A673 (cell line): ENCODE measurements around the gene HIP1.

Experiments
- EZH2 ChIP-seq: fragments of 200-600 bp; sonication (generic); IDR thresholded peaks from 2 replicates; pipeline ENCODE4 v1.6.1; 2017; ENCODE audit warnings: borderline replicate concordance, low read depth, mild to moderate bottlenecking, mixed read lengths, antibody characterized with exemption, low read length; ENCODE audit not compliant: poor library complexity, severe bottlenecking
- TF ChIP-seq, protein P1 (sequence below): fragments of 300-800, 200-600 bp; sonication (generic); conservative IDR thresholded peaks from 2 replicates; pipeline ENCODE4 v1.5.1; 2017; ENCODE audit warnings: low read depth, mild to moderate bottlenecking, antibody characterized with exemption, low read length, moderate library complexity, mixed read lengths

DNA sequence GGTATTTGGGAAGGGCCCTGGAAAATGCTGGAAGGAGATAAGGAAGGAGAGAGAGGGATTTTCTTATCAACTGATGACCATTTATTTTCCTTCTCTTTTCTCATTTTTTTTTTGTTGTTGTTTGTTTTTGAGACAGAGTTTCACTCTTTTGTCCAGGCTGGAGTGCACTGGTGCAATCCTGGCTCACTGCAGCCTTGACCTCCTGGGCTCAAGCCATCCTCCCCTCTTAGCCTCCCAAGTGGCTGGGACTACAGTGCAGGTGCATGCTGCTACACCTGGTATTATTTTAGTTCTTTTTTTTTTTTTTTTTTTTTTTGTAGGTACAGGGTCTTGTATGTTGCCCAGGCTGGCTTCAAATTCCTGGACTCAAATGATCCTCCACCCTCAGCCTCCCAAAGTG is 52.2 kb downstream of the HIP1 start:
- TF ChIP-seq, protein P1, sequence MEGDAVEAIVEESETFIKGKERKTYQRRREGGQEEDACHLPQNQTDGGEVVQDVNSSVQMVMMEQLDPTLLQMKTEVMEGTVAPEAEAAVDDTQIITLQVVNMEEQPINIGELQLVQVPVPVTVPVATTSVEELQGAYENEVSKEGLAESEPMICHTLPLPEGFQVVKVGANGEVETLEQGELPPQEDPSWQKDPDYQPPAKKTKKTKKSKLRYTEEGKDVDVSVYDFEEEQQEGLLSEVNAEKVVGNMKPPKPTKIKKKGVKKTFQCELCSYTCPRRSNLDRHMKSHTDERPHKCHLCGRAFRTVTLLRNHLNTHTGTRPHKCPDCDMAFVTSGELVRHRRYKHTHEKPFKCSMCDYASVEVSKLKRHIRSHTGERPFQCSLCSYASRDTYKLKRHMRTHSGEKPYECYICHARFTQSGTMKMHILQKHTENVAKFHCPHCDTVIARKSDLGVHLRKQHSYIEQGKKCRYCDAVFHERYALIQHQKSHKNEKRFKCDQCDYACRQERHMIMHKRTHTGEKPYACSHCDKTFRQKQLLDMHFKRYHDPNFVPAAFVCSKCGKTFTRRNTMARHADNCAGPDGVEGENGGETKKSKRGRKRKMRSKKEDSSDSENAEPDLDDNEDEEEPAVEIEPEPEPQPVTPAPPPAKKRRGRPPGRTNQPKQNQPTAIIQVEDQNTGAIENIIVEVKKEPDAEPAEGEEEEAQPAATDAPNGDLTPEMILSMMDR: no peak
- TF ChIP-seq EZH2: no peak
